GM19467 (cell line): ENCODE data around the gene ELMO1.

Experiments
- ATAC-seq: cut with Tn5 transposase; IDR thresholded peaks from one replicate; pipeline ENCODE4 v1.9.1; 2021; ENCODE audit warnings: mild to moderate bottlenecking, moderate library complexity; ENCODE audit not compliant: unreplicated experiment

ELMO1 gene

GRCh38 chr7:37475646-37476045 is 27.0 kb upstream of the ELMO1 start:
- no peak for ATAC-seq

GRCh38 chr7:37471619-37472018 is 23.0 kb upstream of the ELMO1 start:
- no peak for ATAC-seq

GRCh38 chr7:37467002-37467401 is 18.3 kb upstream of the ELMO1 start:
- no peak for ATAC-seq

- no peak for ATAC-seq
Observed at GRCh38 chr7:37462138-37462537, 13.5 kb upstream of the ELMO1 start.

- ATAC-seq, result no peak
Observed at GRCh38 chr7:37455081-37455480, 6.4 kb upstream of the ELMO1 start.

- ATAC-seq, result no peak
Observed at GRCh38 chr7:37452346-37452745, 3.7 kb upstream of the ELMO1 start.

GRCh38 chr7:37450035-37450434 is 1.4 kb upstream of the ELMO1 start:
- no peak for ATAC-seq

GRCh38 chr7:37449621-37450020 is 957 bp upstream of the ELMO1 start:
- ATAC-seq, result no peak

GRCh38 chr7:37448011-37448635 is 541 bp downstream of the ELMO1 start:
- ATAC-seq, result peak; percentile 6

GRCh38 chr7:37446371-37446770 is 2.3 kb downstream of the ELMO1 start:
- ATAC-seq, result no peak

GRCh38 chr7:37445790-37446189 is 2.9 kb downstream of the ELMO1 start:
- ATAC-seq, result no peak

GRCh38 chr7:37445064-37445723 is 3.5 kb downstream of the ELMO1 start:
- ATAC-seq, result no peak

- no peak for ATAC-seq
Observed at GRCh38 chr7:37443627-37444026, 5.0 kb downstream of the ELMO1 start.

- ATAC-seq, result no peak
Observed at GRCh38 chr7:37442268-37442667, 6.4 kb downstream of the ELMO1 start.

GRCh38 chr7:37441816-37442215 is 6.8 kb downstream of the ELMO1 start:
- ATAC-seq, result no peak

GRCh38 chr7:37441386-37441760 is 7.3 kb downstream of the ELMO1 start:
- ATAC-seq, result no peak

GRCh38 chr7:37440738-37441385 is 7.8 kb downstream of the ELMO1 start:
- no peak for ATAC-seq

- no peak for ATAC-seq
Observed at GRCh38 chr7:37439653-37440026, 9.0 kb downstream of the ELMO1 start.

GRCh38 chr7:37438906-37439652 is 9.6 kb downstream of the ELMO1 start:
- no peak for ATAC-seq

GRCh38 chr7:37435156-37435855 is 13.4 kb downstream of the ELMO1 start:
- ATAC-seq, result no peak

- ATAC-seq, result no peak
Observed at GRCh38 chr7:37434529-37434928, 14.1 kb downstream of the ELMO1 start.
